GM18505 (cell line): ENCODE data around the gene SLC25A39.

Source experiments
- ATAC-seq: cut with Tn5 transposase; IDR thresholded peaks from one replicate; pipeline ENCODE4 v1.9.1; 2021; ENCODE audit not compliant: unreplicated experiment
- POLR2A ChIP-seq: IDR thresholded peaks from 4 replicates; pipeline ENCODE4 v1.6.1; 2011; ENCODE audit warnings: borderline replicate concordance; ENCODE audit not compliant: insufficient read depth, insufficient read length; ENCODE audit errors: extremely low read depth

The SLC25A39 gene

DNA sequence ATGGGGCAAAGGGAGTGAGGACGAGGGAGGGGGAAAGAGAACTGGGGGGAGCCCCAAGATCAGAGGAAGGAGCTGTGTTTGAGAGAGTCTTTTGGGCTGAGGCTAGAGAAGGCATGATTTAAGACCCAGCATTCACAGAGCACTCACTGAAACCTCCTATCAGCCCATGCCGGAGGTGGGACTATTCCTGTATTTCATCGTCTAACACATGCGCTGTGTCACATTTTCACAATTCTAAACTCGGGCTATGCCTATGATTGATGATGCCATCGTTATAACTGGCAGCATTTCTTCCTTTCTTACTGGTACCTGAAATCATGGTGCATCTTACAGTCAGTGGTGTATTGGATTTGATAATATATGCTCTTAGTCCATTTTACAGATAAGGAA, 35.5 kb upstream of the SLC25A39 start:
- no peak for ATAC-seq
- TF ChIP-seq POLR2A, result no peak

DNA sequence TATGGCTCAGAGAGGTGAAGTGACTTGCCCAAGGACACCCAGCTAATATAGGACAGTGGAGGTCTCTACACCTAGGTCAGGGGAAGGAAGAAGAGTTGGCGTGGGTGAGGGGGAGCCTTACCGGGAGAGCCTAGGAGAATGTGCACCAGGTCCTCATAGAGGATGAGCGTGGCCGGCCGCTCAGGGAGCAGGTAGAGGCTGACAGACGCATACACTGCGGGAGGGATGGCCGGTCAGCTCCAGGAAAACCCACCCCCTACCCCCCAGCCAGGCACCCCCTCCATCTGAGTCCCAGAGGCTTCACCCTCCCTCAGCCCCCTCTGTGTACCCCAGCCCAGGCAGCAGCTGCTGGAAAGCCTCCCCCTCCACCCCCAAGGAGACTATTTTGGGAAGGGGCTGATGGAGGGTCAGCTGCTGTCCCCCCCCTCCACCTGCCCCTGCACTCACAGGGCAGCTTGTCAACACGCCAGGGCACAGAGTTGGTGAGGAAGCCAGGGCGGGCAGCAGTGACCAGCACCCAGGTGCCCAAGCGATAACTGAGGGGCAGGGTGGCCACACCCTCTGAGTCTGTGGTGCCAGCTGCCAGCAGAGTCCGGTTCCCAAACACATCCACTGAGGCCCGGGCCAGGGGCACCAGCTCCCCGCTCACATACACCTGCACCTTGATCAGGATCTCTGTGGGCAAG, 35.0 kb upstream of the SLC25A39 start:
- ATAC-seq, result no peak
- TF ChIP-seq POLR2A, result no peak

GRCh38 chr17:44359006-44359405, 34.4 kb upstream of the SLC25A39 start:
- TF ChIP-seq POLR2A, result no peak
- ATAC-seq, result no peak

GRCh38 chr17:44358066-44358465, 33.4 kb upstream of the SLC25A39 start:
- TF ChIP-seq POLR2A, result no peak
- ATAC-seq, result no peak

DNA sequence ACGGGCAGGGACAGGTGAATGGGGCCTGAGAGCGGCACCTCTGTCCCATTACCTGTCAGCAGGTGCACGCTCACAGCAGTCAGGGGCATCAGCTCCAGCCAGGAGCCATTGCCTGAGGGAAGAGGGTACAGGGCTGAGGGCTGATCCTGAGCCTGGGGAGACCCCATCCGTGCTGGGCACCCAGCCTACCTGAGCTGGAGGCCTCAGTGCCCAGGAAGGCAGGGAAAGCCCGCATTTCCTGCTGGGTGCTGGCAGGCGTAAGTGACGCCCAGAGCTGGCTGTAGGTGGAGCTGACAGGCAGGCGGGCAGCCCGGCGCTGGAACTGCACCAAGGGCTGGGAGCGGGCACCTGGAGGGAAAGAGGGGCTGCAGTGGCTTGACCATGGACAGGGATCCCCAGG, 31.6 kb upstream of the SLC25A39 start:
- no peak for ATAC-seq
- TF ChIP-seq POLR2A, result no peak

DNA sequence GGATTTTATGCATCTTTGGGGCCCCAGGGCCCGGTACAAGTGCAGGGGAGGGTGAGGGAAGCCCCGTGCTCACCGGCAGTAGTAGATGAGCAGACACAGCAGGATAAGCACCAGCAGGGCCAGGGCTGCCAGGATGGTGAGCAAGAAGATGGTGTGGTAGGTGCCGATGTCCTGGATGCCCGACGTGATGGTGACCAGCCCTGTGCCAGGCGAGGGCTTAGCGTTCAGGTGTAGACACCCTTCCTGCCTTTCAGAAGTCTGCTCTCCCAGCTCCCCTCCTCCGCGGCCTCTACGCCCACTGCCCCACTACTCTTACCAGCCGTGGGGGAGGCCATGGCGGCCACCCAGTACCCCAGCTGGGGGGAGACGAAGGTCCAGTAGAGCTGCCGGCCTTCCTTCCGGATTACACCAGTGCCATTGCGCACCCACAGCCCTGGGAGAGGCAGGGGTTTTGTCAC, 31.0 kb upstream of the SLC25A39 start:
- no peak for ATAC-seq
- no peak for TF ChIP-seq POLR2A

DNA sequence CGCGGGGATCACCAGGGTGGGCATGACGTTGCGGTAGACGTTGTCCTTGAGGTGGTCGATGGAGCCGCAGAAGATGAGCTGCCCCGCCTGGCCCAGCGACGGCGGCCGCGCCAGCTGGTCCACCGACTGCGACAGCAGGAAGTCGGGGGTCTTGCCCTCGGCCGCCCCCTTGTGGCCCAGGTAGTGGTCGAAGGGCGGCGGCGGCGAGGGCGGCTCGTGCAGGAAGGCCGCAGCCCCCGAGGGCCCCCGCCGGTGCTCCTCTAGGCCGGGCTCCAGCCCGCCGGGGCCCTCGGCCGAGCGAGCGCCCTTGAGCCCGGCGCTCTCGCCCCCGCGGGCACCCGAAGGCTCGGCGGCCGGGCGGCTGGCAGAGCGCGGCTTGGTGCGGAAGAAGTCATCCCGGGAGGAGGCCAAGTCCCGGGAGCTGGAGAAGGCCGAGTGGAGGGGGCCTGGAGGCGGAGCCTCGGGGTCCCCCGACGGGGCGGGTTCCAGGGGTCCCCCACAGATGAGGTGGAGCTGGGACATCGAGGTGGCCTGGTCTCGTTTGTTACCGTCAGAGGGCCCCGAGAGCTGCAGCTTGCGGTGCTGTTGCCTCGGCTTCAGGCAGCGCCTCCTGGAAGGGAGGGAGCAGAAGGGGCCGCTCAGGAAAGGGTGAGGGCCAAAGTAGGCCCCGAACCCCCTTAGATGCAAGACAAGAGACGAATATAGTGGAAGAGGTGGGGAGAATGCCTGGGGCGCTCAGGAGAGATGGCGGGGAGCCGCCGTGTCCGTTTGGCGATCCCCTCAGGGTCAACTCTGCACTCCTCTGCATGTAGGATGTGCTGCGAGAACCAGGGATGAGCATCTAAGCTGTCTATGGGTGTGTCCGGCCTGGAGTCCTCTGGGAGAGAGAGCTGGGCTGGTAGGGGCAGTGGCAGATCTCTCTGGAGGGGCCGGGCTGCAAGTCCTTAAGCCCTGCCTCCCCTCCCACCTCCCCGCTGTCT, 30.2 kb upstream of the SLC25A39 start:
- no peak for TF ChIP-seq POLR2A
- ATAC-seq, result no peak

GRCh38 chr17:44353672-44354331, 29.2 kb upstream of the SLC25A39 start:
- ATAC-seq, result no peak
- TF ChIP-seq POLR2A, result peak; percentile 10

DNA sequence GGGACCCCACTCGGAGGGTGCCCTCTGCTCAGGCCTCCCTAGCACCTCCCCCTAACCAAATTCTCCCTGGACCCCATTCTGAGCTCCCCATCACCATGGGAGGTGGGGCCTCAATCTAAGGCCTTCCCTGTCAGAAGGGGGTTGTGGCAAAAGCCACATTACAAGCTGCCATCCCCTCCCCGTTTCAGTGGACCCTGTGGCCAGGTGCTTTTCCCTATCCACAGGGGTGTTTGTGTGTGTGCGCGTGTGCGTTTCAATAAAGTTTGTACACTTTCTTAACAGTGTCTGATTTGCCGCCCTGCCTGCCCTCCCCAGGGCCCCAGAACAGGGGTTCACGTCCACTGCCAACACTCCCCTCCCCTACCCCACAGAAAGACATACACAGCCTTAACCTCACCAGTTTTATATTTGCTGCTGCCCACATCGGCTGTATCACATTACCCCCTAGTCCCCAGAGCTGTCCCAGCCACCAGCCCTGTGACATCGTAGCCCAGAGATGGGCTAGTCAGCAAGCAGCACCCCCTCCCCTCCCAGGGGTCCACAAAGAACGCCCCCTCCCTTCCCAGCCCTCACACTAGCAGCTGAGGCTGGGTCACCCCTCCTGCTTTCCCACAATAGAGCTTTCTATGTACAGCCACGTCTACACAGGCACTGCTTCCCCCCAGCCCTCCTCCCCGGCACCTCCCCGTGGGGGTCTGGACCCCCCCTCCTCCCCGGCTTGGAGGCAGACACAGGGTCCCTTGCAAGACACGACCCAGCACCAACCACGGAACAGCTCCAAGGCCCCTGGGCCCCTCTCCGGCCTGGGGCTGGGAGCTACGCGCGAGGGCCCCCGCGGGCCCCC, 28.4 kb upstream of the SLC25A39 start:
- ATAC-seq, result no peak
- peak; percentile 37 for TF ChIP-seq POLR2A

GRCh38 chr17:44351961-44352827, 27.6 kb upstream of the SLC25A39 start:
- no peak for TF ChIP-seq POLR2A
- ATAC-seq, result no peak

DNA sequence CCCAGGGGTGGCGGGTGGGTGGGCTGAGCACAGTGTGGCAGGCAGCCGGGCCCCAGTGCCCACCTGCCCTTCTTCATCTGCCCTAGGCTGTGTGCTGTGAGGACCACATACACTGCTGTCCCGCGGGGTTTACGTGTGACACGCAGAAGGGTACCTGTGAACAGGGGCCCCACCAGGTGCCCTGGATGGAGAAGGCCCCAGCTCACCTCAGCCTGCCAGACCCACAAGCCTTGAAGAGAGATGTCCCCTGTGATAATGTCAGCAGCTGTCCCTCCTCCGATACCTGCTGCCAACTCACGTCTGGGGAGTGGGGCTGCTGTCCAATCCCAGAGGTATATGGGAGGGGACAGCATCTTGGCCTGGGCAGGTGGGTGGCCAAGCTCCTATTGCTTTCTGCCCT, 26.8 kb upstream of the SLC25A39 start:
- no peak for TF ChIP-seq POLR2A
- no peak for ATAC-seq

GRCh38 chr17:44350733-44351226, 26.2 kb upstream of the SLC25A39 start:
- ATAC-seq, result no peak
- TF ChIP-seq POLR2A, result peak; percentile 9

DNA sequence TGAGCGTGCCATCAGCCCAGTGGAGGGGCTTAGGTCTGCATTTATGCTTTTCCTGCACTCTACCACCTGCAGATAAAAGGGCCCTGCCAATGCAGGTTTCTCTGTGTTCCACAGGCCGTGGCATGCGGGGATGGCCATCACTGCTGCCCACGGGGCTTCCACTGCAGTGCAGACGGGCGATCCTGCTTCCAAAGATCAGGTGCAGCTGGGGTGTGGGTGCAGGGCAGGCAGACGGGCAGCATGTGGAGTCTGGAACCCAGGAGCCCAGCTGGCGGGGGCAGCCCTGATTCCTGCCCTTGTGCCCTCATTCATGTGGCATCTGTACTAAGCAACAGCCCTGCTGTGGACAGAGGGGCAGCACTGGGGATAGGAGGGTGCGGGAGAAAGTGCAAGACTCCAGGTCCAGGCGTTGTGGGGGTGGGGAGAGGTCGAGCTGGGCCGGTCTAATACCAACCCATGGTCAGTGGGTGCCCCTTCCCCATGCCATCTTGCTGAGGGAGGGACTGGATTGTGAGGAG, 25.0 kb upstream of the SLC25A39 start:
- no peak for TF ChIP-seq POLR2A
- no peak for ATAC-seq
